GM19035 (cell line): Measurements from ENCODE around the gene ANAPC1.
"Not testable (repeated sequence)": the region's sequence is repeated elsewhere in the genome, so short reads cannot be mapped to it uniquely, and the experiment has no call there.

Experiments used
- ATAC-seq: cut with Tn5 transposase; IDR thresholded peaks from one replicate; pipeline ENCODE4 v1.9.1; 2021; ENCODE audit not compliant: unreplicated experiment

ANAPC1 gene

GRCh38 chr2:111905990-111906735 is 22.2 kb upstream of the ANAPC1 start:
- ATAC-seq = peak; percentile 63

- not testable (repeated sequence) for ATAC-seq
These were observed 21.5 kb upstream of the ANAPC1 start for GRCh38 chr2:111905475-111905869.

- no peak for ATAC-seq
These were observed 20.9 kb upstream of the ANAPC1 start for GRCh38 chr2:111904726-111905474.

DNA sequence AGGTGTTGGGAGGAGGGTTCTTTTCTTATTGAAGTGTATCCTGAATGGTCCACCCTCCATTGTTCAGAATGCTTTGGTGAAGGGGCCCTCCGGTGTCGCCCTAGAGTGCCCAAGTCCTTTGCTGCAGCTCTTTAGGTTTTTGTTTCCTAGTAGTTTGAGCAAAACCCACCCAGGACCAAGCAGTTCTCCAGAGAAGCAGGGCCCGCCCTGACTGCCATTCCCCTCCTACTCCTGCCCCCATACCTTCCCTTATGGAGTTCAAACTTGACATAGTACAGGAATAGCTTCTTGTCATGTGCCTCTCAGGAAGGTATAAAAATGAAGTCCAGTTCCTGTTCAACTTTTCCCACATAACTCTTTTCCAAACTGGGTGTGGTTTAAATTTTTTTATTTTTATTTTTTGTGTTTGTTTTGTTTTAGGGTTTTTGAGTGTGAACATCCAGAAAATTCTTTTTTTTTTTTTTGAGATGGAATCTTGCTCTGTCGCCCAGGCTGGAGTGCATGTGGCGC is 20.0 kb upstream of the ANAPC1 start:
- no peak for ATAC-seq

GRCh38 chr2:111903516-111903915 is 19.5 kb upstream of the ANAPC1 start:
- ATAC-seq = no peak

DNA sequence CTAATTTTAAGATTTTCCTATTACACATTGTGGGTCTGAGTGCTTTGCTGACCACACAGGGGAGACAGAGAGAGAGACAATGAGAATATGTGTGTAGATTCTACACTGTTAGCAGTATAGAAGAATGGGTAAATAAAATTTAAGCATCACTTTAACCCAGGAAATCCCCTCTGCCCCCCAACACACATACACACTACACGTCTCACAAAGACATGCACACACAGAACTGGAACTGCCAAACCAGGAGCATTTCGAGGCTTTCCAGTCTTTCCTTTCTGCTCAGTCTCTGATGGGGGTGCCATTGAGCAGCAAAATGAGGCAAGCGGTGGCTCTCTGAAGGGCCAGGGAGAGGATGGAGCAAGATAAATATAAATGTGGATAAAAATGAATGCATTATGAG is 16.9 kb upstream of the ANAPC1 start:
- no peak for ATAC-seq

- ATAC-seq = peak; percentile 30
These were observed 14.9 kb upstream of the ANAPC1 start for GRCh38 chr2:111898703-111899514.

DNA sequence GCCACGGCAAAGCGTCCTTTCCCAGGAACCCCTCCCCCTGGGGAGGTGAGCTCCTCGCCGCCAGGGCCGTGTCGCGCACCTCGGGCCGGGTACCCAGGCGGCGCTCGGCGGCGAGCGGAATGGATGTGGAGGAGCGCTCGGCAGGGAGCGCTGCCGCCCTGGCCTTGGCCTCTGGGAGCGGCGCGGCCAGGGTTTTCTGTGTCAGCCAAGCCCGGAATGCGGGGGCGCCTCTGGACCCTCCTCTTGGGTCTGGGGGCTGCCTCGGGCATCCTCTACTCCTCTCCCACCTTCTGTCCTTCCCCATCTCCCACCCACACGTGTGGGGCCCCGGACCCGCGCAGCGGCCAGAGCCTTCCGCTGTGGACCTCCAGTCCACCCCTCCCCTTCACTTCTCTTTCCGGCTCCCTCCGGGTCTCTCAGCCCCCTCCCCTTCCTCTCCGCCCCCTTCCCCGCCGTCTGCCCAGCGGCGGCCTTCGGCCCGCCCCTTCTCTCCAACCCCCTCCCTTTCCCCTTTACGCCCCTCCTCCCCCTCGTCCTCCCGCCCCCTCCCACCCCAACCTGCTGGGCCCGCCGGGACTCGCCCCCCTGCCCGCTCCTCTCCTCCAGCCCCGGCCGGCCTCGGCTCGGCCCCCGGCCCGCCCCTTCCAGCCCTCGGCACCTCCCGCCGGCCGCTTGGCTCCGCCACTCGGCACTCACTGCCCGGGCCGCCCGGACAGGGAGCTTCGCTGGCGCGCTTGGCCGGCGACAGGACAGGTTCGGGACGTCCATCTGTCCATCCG is 14.1 kb upstream of the ANAPC1 start, which contains the start of gene MERTK:
Gene MERTK (plus strand): TSS at position 684 of the 779 bp plus-strand sequence. CDS start 129 bp downstream, outside the sequence.
- peak; percentile 68 for ATAC-seq

DNA sequence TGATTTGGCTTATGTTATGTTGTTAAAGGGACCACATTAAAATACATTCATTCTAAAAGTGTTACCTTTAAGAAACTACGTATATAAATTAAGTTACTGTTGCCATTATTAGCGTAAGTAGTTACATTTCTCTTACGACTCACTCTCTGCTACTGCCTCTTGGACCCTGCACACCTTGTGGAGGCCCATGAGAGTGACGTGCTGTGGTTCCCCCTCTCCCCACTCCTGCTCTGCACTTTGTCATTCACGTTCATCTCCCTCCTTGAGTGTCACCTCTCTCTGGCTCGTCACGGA is 13.6 kb upstream of the ANAPC1 start:
- no peak for ATAC-seq

- no peak for ATAC-seq
These were observed 12.6 kb upstream of the ANAPC1 start for GRCh38 chr2:111896576-111896975.

- no peak for ATAC-seq
These were observed 12.0 kb upstream of the ANAPC1 start for GRCh38 chr2:111896024-111896423.

GRCh38 chr2:111884592-111884964 is 585 bp upstream of the ANAPC1 start:
- no peak for ATAC-seq

DNA sequence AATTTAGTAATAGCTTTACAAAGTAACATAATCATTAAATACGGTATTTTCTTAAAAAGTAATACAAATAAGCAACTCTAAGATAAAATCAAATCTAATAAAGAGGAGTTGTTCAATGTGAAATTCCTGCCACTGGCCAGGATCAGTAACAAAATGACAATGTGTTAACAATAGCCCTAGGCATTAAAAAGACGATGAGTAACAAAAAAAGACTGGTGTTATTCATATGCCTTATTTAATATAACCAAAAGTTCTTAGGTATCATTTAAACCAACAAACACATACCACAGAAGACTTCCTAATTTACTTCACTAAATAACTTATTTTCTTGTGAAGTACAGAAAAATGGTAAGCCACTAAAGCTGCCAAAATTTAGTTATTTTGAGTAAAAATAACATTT is 11.2 kb downstream of the ANAPC1 start:
- ATAC-seq = not testable (repeated sequence)

DNA sequence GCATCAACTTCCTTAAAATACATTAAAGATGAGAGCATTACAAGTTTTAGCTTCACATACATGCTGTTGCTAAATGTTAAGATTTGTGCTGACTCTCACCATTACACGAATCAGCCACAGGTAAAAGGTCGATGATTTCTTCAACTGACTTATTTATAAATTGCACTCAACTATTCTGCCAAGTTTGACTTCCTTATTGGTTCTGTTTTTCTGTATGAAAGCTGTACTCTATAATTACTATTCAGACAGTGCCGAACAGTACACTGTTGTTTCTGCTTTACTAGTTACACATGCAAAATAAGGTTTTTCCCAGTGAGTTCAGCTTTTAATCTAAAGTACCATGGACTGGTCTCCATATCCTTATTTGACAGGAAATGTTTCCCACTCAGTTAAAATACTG is 18.9 kb downstream of the ANAPC1 start:
- ATAC-seq = not testable (repeated sequence)

DNA sequence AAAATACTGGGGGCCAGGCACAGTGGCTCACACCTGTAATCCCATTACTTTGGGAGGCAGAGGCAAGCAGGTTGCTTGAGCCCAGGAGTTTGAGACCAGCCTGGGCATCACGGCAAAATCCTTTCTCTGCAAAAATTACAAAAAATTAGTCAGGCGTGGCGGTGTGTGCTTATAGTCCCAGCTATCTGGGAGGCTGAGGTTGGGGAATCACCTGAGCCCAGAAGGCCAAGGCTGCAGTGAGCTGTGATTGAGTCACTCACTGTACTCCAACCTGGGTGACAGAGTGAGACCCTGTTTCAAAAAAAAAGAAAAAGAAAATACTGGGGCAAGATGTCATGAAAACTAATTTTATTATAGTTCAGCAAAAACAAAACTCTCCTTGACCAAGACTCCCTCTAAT is 24.0 kb downstream of the ANAPC1 start:
- ATAC-seq = not testable (repeated sequence)

DNA sequence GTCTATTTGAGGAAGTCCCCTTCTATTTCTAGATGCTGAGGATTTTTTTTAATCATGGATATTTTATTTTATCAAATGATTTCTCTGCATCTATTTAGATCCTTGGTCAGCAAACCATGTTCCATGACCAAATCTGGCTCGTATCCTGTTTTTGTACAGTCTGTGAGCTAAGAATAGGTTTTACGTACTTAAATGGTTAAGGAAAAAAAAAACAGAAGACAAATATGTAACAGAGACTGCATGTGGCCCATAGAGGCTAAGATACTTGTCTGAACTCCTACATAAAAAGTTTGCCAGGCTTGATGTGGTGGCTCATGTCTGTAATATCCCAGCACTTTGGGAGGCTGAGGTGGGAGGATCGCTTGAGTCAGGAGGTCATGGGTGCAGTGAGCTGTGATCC is 31.4 kb downstream of the ANAPC1 start:
- ATAC-seq = not testable (repeated sequence)

DNA sequence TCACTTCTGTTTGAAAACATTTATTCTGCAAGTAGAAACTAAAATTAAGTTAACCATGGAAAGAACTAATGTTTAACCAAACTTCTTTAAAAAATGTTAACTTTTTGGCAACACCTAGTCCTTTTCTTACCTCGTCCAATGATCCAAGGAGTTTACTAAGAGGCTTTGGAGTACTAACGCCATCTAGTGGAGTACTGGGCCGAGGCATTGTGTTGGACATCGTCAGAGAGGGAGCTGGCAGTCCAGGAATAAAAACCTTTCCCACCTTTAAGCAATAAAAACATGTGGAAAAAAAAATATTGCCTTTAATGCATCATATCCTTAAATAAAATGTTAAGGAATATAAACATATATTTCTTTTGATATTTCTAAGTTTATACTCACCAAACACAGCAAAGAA is 33.3 kb downstream of the ANAPC1 start:
- ATAC-seq = not testable (repeated sequence)

- not testable (repeated sequence) for ATAC-seq
These were observed 44.2 kb downstream of the ANAPC1 start for GRCh38 chr2:111839625-111840282.

- ATAC-seq = not testable (repeated sequence)
These were observed 45.0 kb downstream of the ANAPC1 start for GRCh38 chr2:111838992-111839391.

DNA sequence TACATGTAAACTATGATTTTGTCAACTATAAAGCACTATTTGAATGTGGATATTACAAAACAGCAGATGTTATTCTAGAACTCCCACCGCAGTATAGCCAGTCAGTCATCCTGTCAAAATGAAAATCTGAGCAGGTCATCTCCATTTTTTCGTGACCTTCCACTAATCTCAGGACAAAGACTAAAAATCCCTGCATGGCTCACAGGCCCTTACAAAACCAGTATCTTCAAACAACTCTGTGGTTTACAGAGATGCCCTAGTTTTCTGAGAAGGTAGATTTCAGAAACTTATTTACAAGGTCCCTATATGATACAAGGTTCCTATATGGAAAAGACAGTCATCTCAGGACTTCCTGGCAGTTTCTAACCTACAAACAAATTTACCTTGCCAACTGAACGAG is 49.8 kb downstream of the ANAPC1 start:
- ATAC-seq = not testable (repeated sequence)
